ENCODE data around the gene WNT8B. TPM values are rescaled to one million over a fixed set of nuclear protein-coding genes. Genes with fewer than 3 reads are reported as not detected.

The WNT8B gene
- total RNA-seq, 1 experiment from 2014 or later = not detected

DNA sequence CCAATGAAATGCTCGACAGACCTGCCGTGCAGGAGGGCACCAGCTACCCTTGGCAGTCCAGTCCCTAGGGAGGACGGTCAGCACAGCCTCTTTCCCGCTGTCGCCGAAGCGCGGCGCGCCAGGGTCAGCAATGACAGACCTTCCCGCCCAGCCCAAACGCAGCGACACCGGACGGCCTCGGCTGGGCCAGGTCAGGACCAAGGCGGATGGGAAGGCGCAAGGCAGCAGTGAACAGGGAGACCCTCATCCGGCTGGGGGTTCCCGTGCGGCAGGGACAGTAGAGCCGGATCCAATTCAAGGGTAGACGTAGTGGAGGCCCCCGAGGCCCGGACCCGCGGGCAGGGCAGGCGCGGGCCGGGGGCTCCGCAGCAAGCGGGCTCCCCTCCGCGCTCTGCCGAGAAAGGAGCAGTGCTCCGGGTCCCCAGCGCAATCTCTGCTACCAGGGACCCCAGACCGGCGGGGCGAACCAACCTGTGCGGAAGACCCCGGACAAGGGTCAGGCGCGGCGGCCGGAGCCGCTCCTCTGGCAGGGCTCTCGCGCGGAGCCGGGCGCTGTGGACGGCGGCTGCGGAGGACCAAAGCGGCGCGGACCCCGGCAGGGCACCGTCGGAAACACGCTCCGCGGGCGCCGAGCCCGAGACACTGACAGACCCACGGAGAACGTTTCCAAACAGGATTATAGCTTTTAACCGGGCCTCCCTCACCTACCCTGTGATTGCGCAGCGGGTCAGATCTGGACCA, 56.7 kb downstream of the WNT8B start, which contains the start of gene SEC31B:
Gene SEC31B (minus strand): TSS at position 551 of the 741 bp plus-strand sequence. CDS start 2,909 bp downstream, outside the sequence.
- no TSS peak for BruUV-seq (replicated peaks)
- peak; percentile 42 for ATAC-seq
- ChIA-PET POLR2A (no interaction called here), CTCF (interaction anchor here (0.6 to 1.6 kb wide), 22 partner anchors 8 to 359 kb away, joined by 3 to 21 read pairs (median 4); no protein-coding TSS in a partner anchor)
- intact Hi-C loops (cut with micrococcal nuclease; ENCODE audit: unreplicated experiment) = no loop called here
- Histone ChIP-seq H3K27ac (ENCODE audit: low read length) (no peak within 1 kb of the TSS), H3K4me3 (ENCODE audit: low read depth in 2 of 2, low read length in 2 of 2) (no peak within 1 kb of the TSS), H3K4me1 (ENCODE audit: control insufficient read depth, insufficient read depth, low read length) (no peaks in the 10 kb centered on the region), H3K27me3 (ENCODE audit: control insufficient read depth, insufficient read depth, low read length) (no peaks in the 10 kb centered on the region), H3K9me3 (ENCODE audit: control insufficient read depth, insufficient read depth, low read depth, low read length) (no peaks in the 10 kb centered on the region), H3K36me3 (ENCODE audit: control insufficient read depth, insufficient read depth, low read length) (no peaks in the 10 kb centered on the region)
- no peak for DNase-seq (ENCODE audit: low read depth, low spot score)
- TF ChIP-seq, protein P1, sequence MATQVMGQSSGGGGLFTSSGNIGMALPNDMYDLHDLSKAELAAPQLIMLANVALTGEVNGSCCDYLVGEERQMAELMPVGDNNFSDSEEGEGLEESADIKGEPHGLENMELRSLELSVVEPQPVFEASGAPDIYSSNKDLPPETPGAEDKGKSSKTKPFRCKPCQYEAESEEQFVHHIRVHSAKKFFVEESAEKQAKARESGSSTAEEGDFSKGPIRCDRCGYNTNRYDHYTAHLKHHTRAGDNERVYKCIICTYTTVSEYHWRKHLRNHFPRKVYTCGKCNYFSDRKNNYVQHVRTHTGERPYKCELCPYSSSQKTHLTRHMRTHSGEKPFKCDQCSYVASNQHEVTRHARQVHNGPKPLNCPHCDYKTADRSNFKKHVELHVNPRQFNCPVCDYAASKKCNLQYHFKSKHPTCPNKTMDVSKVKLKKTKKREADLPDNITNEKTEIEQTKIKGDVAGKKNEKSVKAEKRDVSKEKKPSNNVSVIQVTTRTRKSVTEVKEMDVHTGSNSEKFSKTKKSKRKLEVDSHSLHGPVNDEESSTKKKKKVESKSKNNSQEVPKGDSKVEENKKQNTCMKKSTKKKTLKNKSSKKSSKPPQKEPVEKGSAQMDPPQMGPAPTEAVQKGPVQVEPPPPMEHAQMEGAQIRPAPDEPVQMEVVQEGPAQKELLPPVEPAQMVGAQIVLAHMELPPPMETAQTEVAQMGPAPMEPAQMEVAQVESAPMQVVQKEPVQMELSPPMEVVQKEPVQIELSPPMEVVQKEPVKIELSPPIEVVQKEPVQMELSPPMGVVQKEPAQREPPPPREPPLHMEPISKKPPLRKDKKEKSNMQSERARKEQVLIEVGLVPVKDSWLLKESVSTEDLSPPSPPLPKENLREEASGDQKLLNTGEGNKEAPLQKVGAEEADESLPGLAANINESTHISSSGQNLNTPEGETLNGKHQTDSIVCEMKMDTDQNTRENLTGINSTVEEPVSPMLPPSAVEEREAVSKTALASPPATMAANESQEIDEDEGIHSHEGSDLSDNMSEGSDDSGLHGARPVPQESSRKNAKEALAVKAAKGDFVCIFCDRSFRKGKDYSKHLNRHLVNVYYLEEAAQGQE (IDR thresholded peaks at IDR 0.05; ENCODE audit: insufficient read depth in 1 of 2, low read depth in 2 of 2, low read length in 1 of 2) = no peak
- TF ChIP-seq TCF7L2 (IDR thresholded peaks at IDR 0.05; ENCODE audit: low read depth, low read length) = no peak
- TF ChIP-seq POLR2AphosphoS5 (IDR thresholded peaks at IDR 0.05; ENCODE audit: low read depth, low read length) = no peak
- in situ Hi-C loops (cut with HindIII; ENCODE audit: low pct_unique_long_range_greater_than_20kb, low sequenced_read_pairs) = no loop called here

DNA sequence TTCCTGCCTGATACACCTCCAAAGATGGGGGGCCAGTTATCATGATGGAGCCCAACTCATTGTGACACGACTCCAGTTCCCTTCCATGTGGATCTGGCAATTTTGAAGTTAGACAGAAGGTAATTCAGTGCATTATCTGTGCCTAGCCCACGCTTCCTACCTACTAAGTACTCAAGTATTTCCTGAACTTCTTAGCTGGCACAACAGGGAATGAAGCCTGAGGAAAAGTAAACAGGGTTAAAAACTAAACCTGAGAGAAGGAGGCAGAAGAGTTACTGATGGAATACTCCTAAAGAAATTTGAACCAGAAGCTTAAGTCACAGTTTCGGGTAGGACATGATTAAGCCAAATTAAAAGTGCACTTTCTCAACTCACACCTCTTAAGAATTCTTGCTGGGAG, 58.0 kb downstream of the WNT8B start:
- no peak overlapping the region for H3K4me3 ChIP-seq (ENCODE audit: low read depth in 2 of 2, low read length in 2 of 2)
- TF ChIP-seq SIN3A (IDR thresholded peaks at IDR 0.05; ENCODE audit: borderline replicate concordance, insufficient read depth, low read depth, low read length) = no peak
- TF ChIP-seq, protein P1 (IDR thresholded peaks at IDR 0.05; ENCODE audit: insufficient read depth in 1 of 2, low read depth in 2 of 2, low read length in 1 of 2) = no peak
- TF ChIP-seq POLR2AphosphoS5 (IDR thresholded peaks at IDR 0.05; ENCODE audit: low read depth, low read length) = no peak
- TF ChIP-seq, protein P2, sequence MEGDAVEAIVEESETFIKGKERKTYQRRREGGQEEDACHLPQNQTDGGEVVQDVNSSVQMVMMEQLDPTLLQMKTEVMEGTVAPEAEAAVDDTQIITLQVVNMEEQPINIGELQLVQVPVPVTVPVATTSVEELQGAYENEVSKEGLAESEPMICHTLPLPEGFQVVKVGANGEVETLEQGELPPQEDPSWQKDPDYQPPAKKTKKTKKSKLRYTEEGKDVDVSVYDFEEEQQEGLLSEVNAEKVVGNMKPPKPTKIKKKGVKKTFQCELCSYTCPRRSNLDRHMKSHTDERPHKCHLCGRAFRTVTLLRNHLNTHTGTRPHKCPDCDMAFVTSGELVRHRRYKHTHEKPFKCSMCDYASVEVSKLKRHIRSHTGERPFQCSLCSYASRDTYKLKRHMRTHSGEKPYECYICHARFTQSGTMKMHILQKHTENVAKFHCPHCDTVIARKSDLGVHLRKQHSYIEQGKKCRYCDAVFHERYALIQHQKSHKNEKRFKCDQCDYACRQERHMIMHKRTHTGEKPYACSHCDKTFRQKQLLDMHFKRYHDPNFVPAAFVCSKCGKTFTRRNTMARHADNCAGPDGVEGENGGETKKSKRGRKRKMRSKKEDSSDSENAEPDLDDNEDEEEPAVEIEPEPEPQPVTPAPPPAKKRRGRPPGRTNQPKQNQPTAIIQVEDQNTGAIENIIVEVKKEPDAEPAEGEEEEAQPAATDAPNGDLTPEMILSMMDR (IDR thresholded peaks at IDR 0.05) = no peak
- no peak for TF ChIP-seq TCF7L2 (IDR thresholded peaks at IDR 0.05; ENCODE audit: low read depth, low read length)
- no peaks in the 10 kb centered on the region for H3K9me3 ChIP-seq (ENCODE audit: control insufficient read depth, insufficient read depth, low read depth, low read length)
- DNase-seq (ENCODE audit: low read depth, low spot score) (no peak), ATAC-seq (no peak; the same call in 1 of the 2 replicates)
- in situ Hi-C loops (cut with HindIII; ENCODE audit: low pct_unique_long_range_greater_than_20kb, low sequenced_read_pairs) (no loop called here), intact Hi-C loops (cut with micrococcal nuclease; ENCODE audit: unreplicated experiment) (no loop called here)
- CTCF ChIA-PET = no interaction called here
- H3K27me3 ChIP-seq (ENCODE audit: control insufficient read depth, insufficient read depth, low read length) = no peaks in the 10 kb centered on the region
- H3K4me1 ChIP-seq (ENCODE audit: control insufficient read depth, insufficient read depth, low read length) = no peaks in the 10 kb centered on the region
- no TSS peak for BruUV-seq (replicated peaks)
- no peak overlapping the region for H3K27ac ChIP-seq (ENCODE audit: low read length)
- POLR2A ChIA-PET = interaction anchor here (0.7 kb wide), 1 partner anchor 357 kb away, joined by 12 read pairs; no protein-coding TSS in a partner anchor
- H3K36me3 ChIP-seq (ENCODE audit: control insufficient read depth, insufficient read depth, low read length) = no peaks in the 10 kb centered on the region

Measured in Panc1 (cell line).